Measurements from ENCODE around the gene PTPRM.

Gene PTPRM

DNA sequence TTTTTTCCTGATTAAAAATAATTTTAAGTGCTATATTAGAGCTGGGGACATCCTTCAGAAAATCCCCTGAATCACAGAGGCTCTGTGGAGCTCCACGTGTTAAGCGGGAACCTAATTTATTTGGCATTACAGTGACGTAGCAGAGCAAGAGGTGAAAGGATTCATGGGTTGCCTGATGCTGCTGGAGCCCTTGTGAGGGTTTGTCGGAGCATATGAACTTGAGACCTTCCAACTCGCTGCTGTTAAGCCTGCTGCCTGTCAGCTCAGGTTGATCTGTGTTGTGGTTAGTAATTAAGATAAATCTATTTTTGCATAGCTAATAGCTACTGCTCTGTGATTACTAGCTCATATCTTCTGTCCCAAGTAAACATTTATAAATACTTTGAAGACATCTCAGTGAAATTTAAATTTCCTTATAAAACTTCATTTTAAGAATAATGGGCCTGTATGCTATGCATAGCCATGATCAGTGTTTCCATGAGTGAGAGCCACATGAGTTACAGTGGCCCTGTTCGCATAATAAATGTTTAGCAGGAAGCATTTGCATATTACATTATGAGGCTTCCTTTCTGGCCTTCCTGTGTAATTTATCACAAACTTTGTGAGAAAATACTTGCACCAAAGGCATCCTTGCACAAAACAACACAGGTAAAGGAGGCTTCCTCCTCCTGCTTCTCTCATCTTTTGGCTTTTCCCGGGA is 438.9 kb downstream of the PTPRM start:
- no peak for TF ChIP-seq CTCF (IDR thresholded peaks at IDR 0.05; ENCODE audit: low read depth, low read length, poor library complexity, severe bottlenecking)
- no peak for TF ChIP-seq EZH2phosphoT487 (IDR thresholded peaks at IDR 0.05; ENCODE audit: borderline replicate concordance, low read length)
- Histone ChIP-seq H3K4me1 (ENCODE audit: control insufficient read depth, low read length) (no peaks in the 10 kb centered on the region), H4K20me1 (ENCODE audit: control insufficient read depth, insufficient read depth, low read depth, low read length) (no peaks in the 10 kb centered on the region), H3K36me3 (ENCODE audit: control insufficient read depth, low read length) (no peaks in the 10 kb centered on the region), H3K9me3 (ENCODE audit: control insufficient read depth, insufficient read depth, low read length) (no peaks in the 10 kb centered on the region), H3F3A (ENCODE audit: control insufficient read depth, insufficient read depth) (no peaks in the 10 kb centered on the region), H3K9me2 (replicated peaks; ENCODE audit: control insufficient read depth, low read length) (no peaks in the 10 kb centered on the region), H3K4me2 (ENCODE audit: low read length) (no peak overlapping the region), H3K79me2 (ENCODE audit: control insufficient read depth, low read length) (no peaks in the 10 kb centered on the region), H3K27me3 (ENCODE audit: control insufficient read depth, low read length) (no peaks in the 10 kb centered on the region; the same call in 1 of the 2 replicates), H3K27ac (ENCODE audit: low read depth, low read length) (no peak overlapping the region), H3K4me3 (ENCODE audit: low read length) (no peak overlapping the region)

DNA sequence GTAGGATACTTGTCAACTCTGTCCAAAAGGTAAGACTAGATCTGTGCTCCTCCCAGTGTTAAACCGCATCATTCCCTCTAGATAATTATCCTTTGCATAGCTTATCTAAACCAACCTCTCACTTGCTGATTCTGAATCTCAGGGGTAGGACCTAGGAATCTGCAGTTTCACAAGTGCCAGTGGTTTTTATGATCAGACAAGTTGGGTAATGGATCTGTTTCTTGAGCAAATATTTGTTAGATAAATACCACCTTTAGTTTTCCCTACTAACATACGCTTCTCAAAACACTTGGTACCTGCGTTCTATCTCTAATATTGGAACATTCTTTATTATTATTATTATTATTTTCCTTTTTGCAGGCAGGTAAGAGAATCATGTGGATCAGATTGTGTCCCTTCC is 439.9 kb downstream of the PTPRM start:
- Histone ChIP-seq H3K27ac (ENCODE audit: low read depth, low read length) (no peak overlapping the region), H3K9me3 (ENCODE audit: control insufficient read depth, insufficient read depth, low read length) (no peaks in the 10 kb centered on the region), H3K9me2 (replicated peaks; ENCODE audit: control insufficient read depth, low read length) (no peaks in the 10 kb centered on the region), H4K20me1 (ENCODE audit: control insufficient read depth, insufficient read depth, low read depth, low read length) (no peaks in the 10 kb centered on the region), H3K4me2 (ENCODE audit: low read length) (no peak overlapping the region), H3K4me1 (ENCODE audit: control insufficient read depth, low read length) (no peaks in the 10 kb centered on the region), H3K79me2 (ENCODE audit: control insufficient read depth, low read length) (no peaks in the 10 kb centered on the region), H3K4me3 (ENCODE audit: low read length) (no peak overlapping the region), H3F3A (ENCODE audit: control insufficient read depth, insufficient read depth) (no peaks in the 10 kb centered on the region), H3K27me3 (ENCODE audit: control insufficient read depth, low read length) (no peaks in the 10 kb centered on the region), H3K36me3 (ENCODE audit: control insufficient read depth, low read length) (no peaks in the 10 kb centered on the region)
- TF ChIP-seq EZH2phosphoT487 (IDR thresholded peaks at IDR 0.05; ENCODE audit: borderline replicate concordance, low read length) (no peak), CTCF (IDR thresholded peaks at IDR 0.05; ENCODE audit: low read depth, low read length, poor library complexity, severe bottlenecking) (no peak)

DNA sequence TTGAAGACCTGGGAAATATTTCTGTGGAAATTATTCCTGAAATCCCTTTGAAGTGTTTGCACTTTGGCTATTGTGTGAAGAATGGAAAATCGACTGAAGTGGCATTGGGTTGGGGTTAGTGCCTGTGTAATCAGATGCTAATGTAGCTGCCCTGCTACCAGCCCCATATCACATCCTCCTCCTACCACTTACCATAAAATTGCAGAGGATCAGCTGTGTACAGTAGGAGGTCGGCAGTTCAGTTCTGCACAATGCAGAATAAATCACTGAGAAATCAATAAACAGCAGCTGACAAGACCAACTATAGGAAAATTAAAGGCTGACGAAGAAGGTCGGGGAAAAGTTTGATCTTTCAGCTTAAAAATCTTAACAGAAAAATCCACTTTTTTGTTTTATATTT is 440.9 kb downstream of the PTPRM start:
- no peak overlapping the region for H3K27ac ChIP-seq (ENCODE audit: low read depth, low read length)
- H3F3A ChIP-seq (ENCODE audit: control insufficient read depth, insufficient read depth) = no peaks in the 10 kb centered on the region
- no peaks in the 10 kb centered on the region for H3K79me2 ChIP-seq (ENCODE audit: control insufficient read depth, low read length)
- H3K4me2 ChIP-seq (ENCODE audit: low read length) = no peak overlapping the region
- H3K9me3 ChIP-seq (ENCODE audit: control insufficient read depth, insufficient read depth, low read length) = no peaks in the 10 kb centered on the region
- no peaks in the 10 kb centered on the region for H3K9me2 ChIP-seq (replicated peaks; ENCODE audit: control insufficient read depth, low read length)
- H3K4me1 ChIP-seq (ENCODE audit: control insufficient read depth, low read length) = no peaks in the 10 kb centered on the region
- H3K27me3 ChIP-seq (ENCODE audit: control insufficient read depth, low read length) = no peaks in the 10 kb centered on the region
- H3K36me3 ChIP-seq (ENCODE audit: control insufficient read depth, low read length) = no peaks in the 10 kb centered on the region
- H4K20me1 ChIP-seq (ENCODE audit: control insufficient read depth, insufficient read depth, low read depth, low read length) = no peaks in the 10 kb centered on the region
- TF ChIP-seq CTCF (IDR thresholded peaks at IDR 0.05; ENCODE audit: low read depth, low read length, poor library complexity, severe bottlenecking) = no peak
- no peak for TF ChIP-seq EZH2phosphoT487 (IDR thresholded peaks at IDR 0.05; ENCODE audit: borderline replicate concordance, low read length)
- H3K4me3 ChIP-seq (ENCODE audit: low read length) = no peak overlapping the region
